HG03460 (cell line): Measurements from ENCODE around the gene ARFGEF2.

Source experiments
- ATAC-seq: cut with Tn5 transposase; IDR thresholded peaks from one replicate; pipeline ENCODE4 v1.9.1; 2021; ENCODE audit not compliant: unreplicated experiment

The ARFGEF2 gene

DNA sequence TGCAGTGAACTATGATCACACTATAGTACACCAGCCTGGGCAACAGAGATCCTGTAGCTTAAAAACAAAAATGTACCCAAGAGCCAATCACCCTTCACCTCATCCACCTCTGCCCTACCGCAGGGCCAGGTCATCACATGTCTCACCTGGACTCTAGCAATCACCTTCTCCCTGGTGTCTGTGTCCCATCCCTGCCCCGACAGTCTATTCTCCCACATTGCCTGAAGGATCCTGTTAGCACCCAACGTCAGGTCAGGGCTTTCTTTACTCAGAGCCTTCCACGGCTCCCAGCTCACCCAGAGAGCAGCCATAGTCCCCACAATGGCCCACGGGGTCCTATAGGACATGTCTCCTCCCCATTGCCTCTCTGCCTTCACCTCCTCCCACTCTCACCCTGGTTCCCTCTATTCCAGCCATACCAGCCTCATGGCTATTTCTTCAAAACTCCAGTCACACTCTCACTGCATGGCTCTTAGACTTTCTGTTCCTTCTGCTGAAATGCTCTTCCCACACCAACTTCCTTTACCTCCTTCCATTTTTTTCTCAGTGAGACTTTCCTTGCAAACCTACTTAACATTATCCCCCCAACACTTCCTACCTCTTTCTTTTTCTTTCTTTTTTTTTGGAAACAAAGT lies 22.5 kb upstream of the ARFGEF2 start:
- ATAC-seq, result no peak

DNA sequence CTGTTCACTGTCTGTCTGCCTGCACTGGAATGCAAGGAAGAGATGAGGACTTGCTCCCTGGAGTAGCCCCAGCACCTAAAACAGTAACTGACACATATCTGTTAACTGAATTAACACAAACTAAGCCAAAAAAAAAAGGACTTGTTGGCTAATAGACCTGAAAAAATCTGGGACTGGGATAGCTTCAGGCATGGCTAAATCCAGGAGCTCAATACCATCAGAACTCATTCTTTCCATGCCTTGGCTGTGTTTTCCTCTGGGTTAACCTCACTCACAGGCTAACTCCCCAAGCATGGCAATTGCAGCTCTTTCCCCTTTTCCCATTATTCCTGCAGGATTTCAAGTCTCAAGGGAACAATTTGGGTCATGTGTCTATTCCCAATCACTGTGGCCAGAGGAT lies 21.6 kb upstream of the ARFGEF2 start:
- ATAC-seq, result no peak

DNA sequence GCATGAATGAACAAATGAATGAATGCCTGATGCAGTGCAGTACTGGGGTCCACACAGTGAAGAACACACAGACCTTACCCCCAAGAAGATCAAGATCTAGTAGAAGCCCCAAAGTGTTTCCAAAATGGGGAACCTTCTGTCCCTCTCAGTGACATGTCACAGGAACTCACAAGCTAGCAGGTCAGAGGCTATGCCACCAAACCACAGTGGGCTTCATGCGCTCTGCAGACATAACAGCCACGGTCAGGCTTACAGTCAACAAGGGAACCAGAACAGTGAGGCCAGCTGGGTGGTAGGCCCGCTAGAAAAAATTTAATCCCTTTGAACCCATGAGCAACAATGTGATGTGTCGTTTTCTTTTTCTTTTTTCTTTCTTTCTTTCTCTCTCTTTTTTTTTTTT lies 20.2 kb upstream of the ARFGEF2 start:
- no peak for ATAC-seq

DNA sequence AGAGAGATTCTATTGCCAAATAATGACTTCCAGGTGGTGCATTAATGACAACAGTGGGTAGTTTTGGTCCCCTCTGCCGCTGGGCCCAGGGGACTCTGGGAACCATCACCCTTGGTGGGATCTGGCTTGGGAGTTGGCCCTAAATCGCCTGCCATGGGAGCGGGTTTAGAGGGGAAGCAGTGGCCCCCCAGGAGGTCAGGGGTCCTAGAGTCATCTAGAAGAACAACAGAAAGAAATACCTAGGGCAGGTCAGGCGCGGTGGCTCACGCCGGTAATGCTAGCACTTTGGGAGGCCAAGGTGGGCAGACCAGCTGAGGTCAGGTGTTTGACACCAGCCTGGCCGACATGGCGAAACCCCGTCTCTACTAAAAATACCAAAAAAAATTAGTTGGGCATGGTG lies 17.8 kb upstream of the ARFGEF2 start:
- ATAC-seq, result no peak

DNA sequence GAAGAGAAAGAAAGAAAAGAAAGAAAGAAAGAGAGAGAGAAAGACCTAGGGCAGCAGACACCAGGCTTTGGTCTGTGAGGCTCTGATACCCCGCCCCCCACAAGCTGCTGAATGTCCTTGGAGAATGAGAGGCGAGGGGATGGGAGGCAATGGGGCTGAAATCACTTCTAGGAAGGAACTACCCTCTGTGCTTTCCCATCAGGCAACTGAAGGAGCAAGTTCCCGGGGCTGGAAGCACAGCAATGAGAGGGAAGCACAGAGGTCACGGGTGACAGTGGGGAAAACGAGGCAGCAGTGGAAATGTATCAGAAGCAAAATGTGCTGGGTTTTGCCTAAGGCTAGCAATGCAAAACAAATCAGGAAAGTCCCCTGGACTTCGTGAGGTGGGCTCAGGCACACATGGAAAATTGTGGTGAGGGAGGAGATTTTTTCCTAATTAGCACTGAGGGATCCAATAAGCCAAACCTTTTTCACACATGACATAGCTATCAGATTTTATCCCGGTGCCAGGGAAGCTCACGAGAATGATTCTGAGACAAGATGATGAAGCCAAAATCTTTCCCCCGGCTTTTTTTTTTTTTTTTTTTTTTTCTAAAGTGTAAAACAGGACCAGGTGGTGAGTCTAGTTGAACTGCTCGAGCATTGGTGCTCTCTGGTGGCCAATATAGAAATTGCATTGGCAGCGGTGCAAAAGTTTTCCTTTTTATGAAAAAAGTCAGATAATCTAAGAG lies 16.8 kb upstream of the ARFGEF2 start:
- no peak for ATAC-seq

DNA sequence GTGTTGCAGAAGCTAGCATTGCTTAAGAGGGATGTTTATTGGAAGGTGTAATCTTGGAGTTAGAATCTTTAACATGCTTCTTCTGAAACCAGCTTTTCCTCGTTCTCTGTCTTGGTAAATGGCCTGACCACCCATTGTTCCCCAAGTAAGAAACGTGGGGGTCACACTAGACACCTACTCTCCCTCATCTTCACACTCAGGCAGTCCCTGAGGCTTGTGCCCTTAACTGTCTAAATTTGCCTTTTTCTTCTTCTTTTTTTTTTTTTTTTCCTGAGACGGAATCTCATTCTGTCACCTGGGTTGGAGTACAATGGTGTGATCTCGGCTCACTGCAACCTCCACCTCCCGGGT lies 16.2 kb upstream of the ARFGEF2 start:
- no peak for ATAC-seq

DNA sequence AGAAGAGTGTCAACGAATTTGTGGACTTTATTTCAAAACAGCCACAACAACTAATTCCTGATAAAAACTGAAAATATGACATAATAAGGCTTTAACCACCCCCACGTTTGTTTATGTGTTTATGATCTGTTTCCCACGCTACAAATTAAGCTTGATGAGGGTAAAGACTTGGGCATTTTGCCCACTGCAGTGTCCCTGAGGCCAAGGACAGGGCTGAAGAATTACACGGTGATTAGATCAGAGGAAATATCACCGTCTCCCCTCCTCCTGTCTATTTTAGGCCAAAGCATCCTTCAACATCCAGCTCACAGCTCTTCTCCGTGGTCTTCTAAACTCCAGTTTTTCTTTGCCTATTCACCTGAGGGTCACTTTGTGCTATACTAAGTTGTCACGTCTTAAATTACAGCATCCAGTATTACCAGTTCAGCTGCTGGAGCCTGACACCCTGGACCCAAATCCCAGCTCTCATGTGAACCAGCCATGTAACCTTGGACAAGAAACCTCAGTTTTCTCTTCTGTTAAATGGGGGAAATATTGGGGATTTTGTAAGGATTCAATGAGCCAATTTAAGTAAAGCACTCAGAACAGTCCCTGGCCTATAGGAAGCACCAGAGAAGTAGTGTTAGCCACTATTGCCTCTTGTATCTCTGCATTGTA lies 15.2 kb upstream of the ARFGEF2 start:
- no peak for ATAC-seq

DNA sequence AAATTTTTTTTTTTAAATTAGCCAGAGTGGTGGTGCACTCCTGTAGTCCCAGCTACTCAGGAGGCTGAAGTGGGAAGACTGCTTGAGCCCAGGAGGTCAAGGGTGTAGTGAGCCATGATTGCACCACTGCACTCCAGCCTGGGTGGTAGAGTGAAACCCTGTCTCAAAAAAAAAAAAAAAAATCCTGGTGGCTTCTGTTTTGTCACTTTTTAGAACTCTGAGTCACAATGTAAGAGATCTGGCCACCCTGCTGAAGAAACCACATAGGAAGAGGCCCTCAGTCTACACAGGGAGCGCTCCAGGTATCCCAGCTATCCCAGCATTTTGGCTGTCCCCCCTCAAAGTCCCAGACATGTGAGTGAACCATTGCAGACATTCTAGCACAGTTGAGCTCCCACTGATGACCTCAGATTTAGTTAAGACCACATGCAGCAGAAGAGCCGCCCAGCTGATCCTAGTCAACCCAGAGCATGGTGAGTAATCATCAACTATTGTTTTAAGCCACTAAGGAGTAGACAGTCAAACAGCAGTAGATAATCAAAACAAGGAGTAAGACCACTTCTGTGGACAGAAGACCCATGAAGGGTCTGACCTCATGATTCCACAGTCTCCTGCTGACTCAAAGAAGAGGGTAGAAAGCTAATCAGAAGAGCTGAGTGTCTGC lies 12.7 kb upstream of the ARFGEF2 start:
- no peak for ATAC-seq

DNA sequence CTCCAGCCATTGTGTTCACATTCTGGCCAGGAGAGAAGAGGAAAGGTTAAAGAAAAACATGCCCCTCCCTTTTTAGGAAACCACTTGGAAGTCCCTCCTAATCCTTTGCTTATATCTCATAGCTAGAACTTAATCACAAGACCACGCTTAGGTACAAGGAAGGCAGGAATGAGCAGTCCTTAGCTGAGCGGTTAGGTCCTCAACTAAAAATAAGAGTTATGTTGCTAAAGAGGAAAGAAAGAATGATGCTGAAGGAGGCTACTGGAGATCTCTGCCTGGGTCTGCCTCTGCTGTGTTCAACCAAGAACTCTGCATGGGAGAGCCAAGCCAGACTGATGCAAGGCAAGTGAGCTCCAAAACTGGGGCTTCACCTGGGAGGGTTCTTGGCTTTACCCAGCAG lies 11.6 kb upstream of the ARFGEF2 start:
- ATAC-seq, result no peak

DNA sequence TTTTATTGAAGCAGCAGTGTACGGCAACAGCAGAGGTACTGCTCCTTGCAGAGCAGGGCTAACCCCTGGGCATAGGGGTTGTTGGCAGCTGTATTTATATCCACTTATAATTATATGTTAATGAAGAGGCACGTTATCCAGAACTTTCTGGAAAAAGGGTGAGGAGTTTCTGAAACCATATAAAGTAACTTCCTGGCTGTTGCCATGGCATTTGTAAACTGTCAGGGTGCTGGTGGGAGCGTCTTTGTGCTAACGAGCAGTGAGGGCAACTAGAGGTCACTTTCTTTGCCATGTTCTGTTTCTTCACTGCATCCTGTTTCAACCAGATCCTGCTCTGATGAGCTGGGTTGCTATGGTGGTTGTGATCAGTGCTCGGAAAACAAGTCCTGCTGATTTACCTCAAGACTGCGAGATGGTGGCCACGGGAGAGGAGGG lies 11.1 kb upstream of the ARFGEF2 start:
- no peak for ATAC-seq

DNA sequence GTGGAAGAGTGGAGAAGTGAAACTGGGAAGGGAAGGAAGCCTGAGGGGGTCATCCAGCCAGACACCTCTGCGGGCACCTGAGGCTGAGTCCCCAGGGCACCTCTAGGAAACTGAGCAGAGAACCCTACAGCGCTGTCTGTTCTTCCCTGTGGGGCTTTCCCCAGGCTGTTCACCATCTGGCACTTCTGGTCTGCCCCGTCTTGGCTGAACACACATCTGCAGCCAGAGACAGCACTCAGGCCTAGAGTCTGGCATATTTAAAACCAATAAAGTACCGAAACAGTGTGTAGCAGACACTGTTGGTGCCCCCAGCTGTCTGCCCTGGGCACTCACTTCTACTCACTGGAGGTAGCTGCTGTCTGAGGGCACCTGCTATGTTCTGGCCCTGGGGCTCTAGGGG lies 9.4 kb upstream of the ARFGEF2 start:
- peak; percentile 90 for ATAC-seq

DNA sequence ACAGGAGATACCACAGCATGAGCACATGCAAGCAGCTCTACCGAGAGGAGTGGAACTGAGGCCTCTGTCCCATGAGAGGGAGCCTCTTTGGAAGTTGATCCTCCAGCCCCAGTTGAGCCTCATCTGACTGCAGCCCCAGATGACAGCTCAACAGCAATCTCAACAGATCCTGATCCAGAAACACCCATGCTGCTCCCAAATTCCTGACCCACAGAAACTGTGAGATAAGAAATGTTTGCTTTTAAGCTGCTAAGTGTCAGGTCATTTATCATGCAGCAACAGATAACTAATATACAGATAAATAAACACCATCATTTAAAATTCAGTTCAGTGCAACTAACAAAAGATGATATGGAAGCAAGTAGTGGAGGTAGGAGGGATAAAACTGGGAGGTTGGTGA lies 4.8 kb upstream of the ARFGEF2 start:
- ATAC-seq, result no peak

DNA sequence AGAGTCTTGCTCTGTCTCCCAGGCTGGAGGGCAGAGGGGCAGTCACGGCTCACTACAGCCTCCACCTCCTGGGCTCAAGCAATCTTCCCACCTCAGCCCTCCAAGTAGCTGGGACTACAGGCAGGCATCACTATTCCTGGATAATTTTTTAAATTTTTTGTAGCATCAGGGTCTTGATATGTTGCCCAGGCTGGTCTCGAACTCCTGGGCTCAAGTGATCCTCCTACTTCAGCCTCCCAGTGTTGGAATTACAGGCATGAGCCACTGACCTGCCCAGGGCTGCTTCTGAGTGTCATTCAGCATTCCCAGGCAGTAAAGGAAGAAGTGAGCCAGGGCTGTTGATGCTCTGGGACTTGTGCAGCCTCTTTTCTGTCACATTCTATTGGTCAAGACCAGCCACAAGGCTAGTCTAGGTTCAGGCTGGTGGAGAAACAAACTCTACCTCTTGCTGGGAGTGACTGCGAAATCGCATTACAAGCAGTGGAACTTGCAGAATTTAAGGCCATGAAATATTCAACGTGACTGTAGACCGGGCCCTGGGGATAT lies 2.1 kb upstream of the ARFGEF2 start:
- no peak for ATAC-seq

DNA sequence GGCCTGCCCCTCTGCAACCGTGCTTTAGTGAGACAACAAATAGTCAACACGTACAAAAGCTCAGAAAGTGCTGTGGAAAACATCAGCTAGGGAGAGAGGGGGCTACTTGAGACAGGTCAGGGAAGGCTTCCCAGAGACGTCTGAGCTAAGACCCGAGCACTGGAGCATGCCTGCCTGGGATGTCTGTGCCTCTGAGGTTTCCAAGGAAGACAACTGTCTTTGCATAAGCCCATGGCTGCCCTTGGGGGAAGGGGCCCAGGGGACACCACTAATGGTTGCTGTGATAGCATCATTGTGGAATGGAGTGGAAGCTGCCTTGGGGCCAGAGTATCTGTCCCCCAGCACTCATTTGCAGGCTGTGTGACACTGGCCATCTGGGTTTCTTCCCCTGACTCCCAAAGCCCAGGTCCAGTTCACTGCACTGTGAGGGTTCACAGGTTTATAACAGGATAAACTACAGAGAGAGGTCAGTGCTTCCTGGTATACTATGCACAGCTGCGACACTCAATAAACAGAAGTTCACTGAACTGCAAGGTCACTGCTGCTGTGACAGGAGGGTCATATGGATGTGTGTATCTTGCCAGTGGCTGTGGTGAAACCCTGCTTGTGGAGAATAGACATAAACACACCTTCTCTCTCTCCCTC lies 1.5 kb upstream of the ARFGEF2 start:
- ATAC-seq, result no peak

DNA sequence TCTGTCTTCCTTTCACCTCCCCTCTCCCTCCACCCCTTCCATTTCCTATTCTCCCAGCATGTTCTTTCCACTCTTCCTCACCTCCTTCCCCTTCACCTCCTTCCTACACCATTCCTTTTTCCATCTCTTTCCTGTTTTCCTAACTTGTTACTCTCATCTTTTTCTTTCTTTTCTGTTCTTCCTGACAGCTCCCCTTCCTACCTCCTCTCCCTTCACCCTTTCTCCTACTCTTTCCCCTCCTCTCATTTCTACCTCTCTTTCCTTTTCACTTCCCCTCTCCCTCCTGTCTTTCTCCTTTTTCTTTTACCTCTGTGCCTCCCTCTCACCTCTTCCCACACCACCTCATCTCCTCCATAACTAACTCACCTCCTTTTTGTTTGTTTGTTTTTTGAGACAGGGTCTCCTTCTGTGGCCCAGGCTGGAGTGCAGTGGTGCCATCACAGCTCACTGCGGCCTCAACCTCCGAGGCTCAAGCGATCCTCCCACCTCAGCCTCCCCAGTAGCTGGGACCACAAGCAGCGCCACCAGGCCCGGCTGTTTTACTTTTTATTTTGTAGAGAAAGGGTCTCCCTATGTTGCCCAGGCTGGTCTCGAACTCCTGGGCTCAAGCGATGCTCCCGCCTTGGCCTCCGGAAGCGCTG lies 864 bp upstream of the ARFGEF2 start:
- ATAC-seq, result no peak

DNA sequence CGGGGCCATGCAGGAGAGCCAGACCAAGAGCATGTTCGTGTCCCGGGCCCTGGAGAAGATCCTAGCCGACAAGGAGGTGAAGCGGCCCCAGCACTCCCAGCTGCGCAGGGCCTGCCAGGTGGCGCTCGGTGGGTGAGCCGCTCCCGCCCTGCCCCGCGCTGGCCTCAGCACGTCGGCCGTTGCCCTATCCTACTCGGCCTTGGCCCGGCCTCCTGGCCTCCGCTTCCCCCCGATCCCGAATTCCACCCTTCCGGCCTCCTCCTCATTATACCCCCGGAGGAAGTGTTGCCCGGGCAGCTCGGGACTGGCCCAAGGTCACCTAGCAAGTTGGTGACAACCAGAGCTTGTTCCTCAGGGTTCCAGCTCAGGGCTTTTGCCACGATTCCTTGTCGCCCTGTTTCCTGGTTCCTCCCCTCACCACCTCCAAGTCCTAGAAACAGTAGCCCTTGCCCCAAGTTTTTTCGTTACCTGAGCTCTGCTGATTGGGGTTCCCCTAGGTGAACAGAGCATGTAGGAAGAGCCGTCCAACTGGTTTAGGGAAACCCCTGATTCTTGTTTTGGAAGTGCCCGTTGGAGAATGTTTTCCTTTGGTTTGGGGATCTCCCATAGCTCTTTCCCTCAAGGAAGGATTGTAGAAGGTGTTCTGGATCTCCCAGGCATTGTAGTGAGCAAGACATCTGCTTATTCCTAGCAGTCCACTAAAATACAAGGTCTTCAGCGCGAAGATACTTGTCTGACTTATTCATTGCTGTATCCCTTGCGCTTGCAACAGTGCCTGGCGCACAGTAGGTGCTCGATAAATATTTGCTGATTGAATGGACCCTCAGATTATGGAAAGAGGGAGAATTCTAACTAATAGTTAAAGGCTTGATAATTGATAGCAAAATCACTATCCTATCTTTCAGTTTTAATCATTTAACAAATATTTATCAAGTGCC lies 641 bp downstream of the ARFGEF2 start:
- ATAC-seq, result peak; percentile 30

DNA sequence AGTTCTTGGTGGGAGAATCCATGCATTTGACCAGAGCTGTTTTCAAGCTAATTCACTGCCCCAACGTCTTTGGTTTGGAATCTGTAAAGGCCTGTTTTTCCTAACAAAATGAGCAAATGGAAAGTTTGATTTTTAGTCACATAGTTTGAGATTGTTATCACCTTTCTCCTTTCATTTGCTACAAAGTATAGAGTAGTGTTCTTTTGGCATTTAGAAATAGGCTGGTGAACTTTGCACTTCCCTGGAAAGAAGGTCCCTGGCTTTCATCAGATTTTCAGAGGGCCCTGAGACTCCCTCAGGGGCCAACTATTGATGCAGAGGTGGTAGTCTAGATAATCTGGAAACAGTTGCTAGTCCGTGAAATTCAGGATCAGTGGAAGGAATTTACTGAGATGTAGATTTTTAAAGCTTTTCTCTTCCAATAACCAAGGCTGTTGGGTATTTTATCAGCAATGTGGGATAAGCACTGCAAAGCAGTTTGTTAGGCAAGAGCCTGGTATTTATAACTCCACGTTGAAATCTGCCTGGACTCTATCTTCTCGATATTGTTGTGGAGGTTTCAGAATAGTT lies 1.7 kb downstream of the ARFGEF2 start:
- ATAC-seq, result no peak

DNA sequence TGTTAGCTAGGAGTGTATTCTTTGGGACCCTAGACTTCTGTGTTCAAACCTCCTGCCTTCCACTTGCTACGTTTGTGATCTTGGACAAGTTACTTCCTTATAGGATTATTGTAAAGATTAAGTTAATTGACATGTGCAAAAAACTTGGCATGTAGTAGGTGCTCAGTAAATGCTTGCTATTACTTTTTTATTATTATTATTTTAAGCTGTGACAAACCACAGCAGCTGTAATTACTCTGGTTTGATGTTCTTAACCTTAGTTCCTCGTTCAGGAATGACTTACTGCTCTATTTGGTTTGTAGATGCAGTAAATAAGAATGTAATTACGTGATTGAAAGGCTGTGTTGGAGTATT lies 3.2 kb downstream of the ARFGEF2 start:
- ATAC-seq, result no peak

DNA sequence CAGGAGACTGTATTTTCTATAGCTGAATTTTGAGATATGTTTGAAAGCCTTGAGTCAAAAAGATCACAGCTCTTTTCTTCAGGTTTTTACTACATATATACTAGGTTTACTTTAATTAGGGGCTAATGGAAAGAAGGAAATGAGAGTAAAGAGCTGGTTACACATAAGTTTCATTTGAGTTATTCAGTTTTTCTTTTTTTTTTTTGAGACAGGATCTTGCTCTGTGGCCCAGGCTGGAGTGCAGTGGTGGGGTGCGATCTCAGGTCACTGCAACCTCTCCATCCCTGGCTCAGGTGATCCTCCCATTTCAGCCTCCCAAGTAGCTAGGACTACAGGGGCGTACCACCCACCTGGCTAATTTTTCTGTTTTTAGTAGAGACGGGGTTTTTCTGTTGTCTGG lies 4.8 kb downstream of the ARFGEF2 start:
- ATAC-seq, result no peak
